HG02852 (cell line): ENCODE results near the gene PWP2.
"Not testable (repeated sequence)": the region's sequence is repeated elsewhere in the genome, so short reads cannot be mapped to it uniquely, and the experiment has no call there.

Experiments
- ATAC-seq: cut with Tn5 transposase; IDR thresholded peaks from one replicate; pipeline ENCODE4 v1.9.1; 2021; ENCODE audit warnings: mild to moderate bottlenecking, moderate library complexity; ENCODE audit not compliant: unreplicated experiment

The PWP2 gene

GRCh38 chr21:44082648-44083440 is 24.4 kb upstream of the PWP2 start:
- ATAC-seq, result no peak

GRCh38 chr21:44083631-44084291 is 23.4 kb upstream of the PWP2 start:
- ATAC-seq, result no peak

GRCh38 chr21:44084496-44085241 is 22.5 kb upstream of the PWP2 start:
- no peak for ATAC-seq

- ATAC-seq, result no peak
Observed at GRCh38 chr21:44085491-44086321, 21.5 kb upstream of the PWP2 start.

GRCh38 chr21:44086636-44087425 is 20.4 kb upstream of the PWP2 start:
- no peak for ATAC-seq

GRCh38 chr21:44087426-44088400 is 19.5 kb upstream of the PWP2 start:
- ATAC-seq, result no peak

- no peak for ATAC-seq
Observed at GRCh38 chr21:44088401-44088780, 18.8 kb upstream of the PWP2 start.

GRCh38 chr21:44089001-44089911 is 17.9 kb upstream of the PWP2 start:
- no peak for ATAC-seq

GRCh38 chr21:44090325-44090724 is 16.9 kb upstream of the PWP2 start:
- ATAC-seq, result no peak

- ATAC-seq, result no peak
Observed at GRCh38 chr21:44092211-44092610, 15.0 kb upstream of the PWP2 start.

GRCh38 chr21:44093761-44094160 is 13.4 kb upstream of the PWP2 start:
- ATAC-seq, result no peak

GRCh38 chr21:44094832-44095231 is 12.4 kb upstream of the PWP2 start:
- ATAC-seq, result no peak

GRCh38 chr21:44098507-44098906 is 8.7 kb upstream of the PWP2 start:
- ATAC-seq, result not testable (repeated sequence)

- ATAC-seq, result not testable (repeated sequence)
Observed at GRCh38 chr21:44098964-44099363, 8.2 kb upstream of the PWP2 start.

GRCh38 chr21:44107589-44107988 is 390 bp downstream of the PWP2 start:
- ATAC-seq, result peak; percentile 23

GRCh38 chr21:44113702-44114371 is 6.6 kb downstream of the PWP2 start:
- not testable (repeated sequence) for ATAC-seq

GRCh38 chr21:44122131-44122530 is 14.9 kb downstream of the PWP2 start:
- ATAC-seq, result not testable (repeated sequence)
